Neuronal stem cell (in vitro differentiated cells): ENCODE measurements around the gene TRAP1.

ENCODE experiments used
- DNase-seq: peaks from one replicate; pipeline ENCODE4 v3.0.0-alpha.2; 2013; ENCODE audit warnings: low spot score
- H2AFZ ChIP-seq: one replicate; pipeline ENCODE4 v1.6.1; 2013; ENCODE audit warnings: mild to moderate bottlenecking, low read length, inconsistent platforms
- H2AK5ac ChIP-seq: 2 replicates; pipeline ENCODE4 v1.6.1; 2013; ENCODE audit warnings: low read depth, mild to moderate bottlenecking, inconsistent platforms, low read length, moderate library complexity, mixed read lengths
- H2BK120ac ChIP-seq: 2 replicates; pipeline ENCODE4 v1.6.1; 2013; ENCODE audit warnings: low read depth, mild to moderate bottlenecking, inconsistent platforms, low read length, moderate library complexity, mixed read lengths
- H2BK12ac ChIP-seq: one replicate; pipeline ENCODE4 v1.6.1; 2013; ENCODE audit warnings: low read length, inconsistent platforms
- H2BK15ac ChIP-seq: 2 replicates; pipeline ENCODE4 v1.6.1; 2013; ENCODE audit warnings: mild to moderate bottlenecking, low read length, inconsistent platforms, mixed read lengths
- H2BK5ac ChIP-seq: one replicate; pipeline ENCODE4 v1.6.1; 2013; ENCODE audit warnings: inconsistent platforms, mild to moderate bottlenecking, low read length, moderate library complexity
- H3K14ac ChIP-seq: one replicate; pipeline ENCODE4 v1.6.1; 2013; ENCODE audit warnings: low read length, inconsistent platforms
- H3K18ac ChIP-seq: 2 replicates; pipeline ENCODE4 v1.6.1; 2013; ENCODE audit warnings: low read length, inconsistent platforms
- H3K23ac ChIP-seq: 2 replicates; pipeline ENCODE4 v1.6.1; 2013; ENCODE audit warnings: low read depth, mild to moderate bottlenecking, mixed read lengths, low read length, inconsistent platforms; ENCODE audit not compliant: poor library complexity
- H3K27ac ChIP-seq: replicated peaks from 3 replicates; pipeline ENCODE4 v1.5.1; 2013; ENCODE audit warnings: low read length, inconsistent platforms
- H3K27me3 ChIP-seq, 3 experiments: 2 replicates each; pipeline ENCODE4 v1.6.1; 2013; ENCODE audit warnings: low read length in 3 of 3, mild to moderate bottlenecking in 2 of 3, inconsistent platforms in 1 of 3, low read depth in 1 of 3, mixed read lengths in 1 of 3, moderate library complexity in 1 of 3; ENCODE audit not compliant: control insufficient read depth in 3 of 3, insufficient read depth in 3 of 3
- H3K36me3 ChIP-seq, 2 donors: replicated peaks in 1 of 2; 2 replicates each; pipeline ENCODE4 v1.6.1; 2013; ENCODE audit warnings: low read length in 2 of 2; ENCODE audit not compliant: control insufficient read depth in 2 of 2, insufficient read depth in 2 of 2
- H3K4ac ChIP-seq: 2 replicates; pipeline ENCODE4 v1.6.1; 2013; ENCODE audit warnings: inconsistent platforms, mild to moderate bottlenecking, low read length, moderate library complexity
- H3K4me1 ChIP-seq, 2 donors: 1 replicate in 1 of 2; 2 replicates in 1 of 2; pipeline ENCODE4 v1.6.1; 2013; ENCODE audit warnings: low read length in 2 of 2, low read depth in 1 of 2; ENCODE audit not compliant: control insufficient read depth in 2 of 2, insufficient read depth in 1 of 2
- H3K4me2 ChIP-seq: one replicate; pipeline ENCODE4 v1.6.1; 2013; ENCODE audit warnings: mild to moderate bottlenecking, low read length, inconsistent platforms; ENCODE audit not compliant: insufficient read depth, poor library complexity, severe bottlenecking
- H3K4me3 ChIP-seq, 2 donors: 2 replicates each; pipeline ENCODE4 v1.5.1; 2013; ENCODE audit warnings: low read length in 2 of 2, mild to moderate bottlenecking in 2 of 2, inconsistent platforms in 1 of 2, moderate library complexity in 1 of 2
- H3K79me1 ChIP-seq: one replicate; pipeline ENCODE4 v1.6.1; 2013; ENCODE audit warnings: low read depth, mild to moderate bottlenecking, inconsistent platforms, low read length, moderate library complexity
- H3K9ac ChIP-seq: one replicate; pipeline ENCODE4 v1.6.1; 2013; ENCODE audit warnings: mild to moderate bottlenecking, low read depth, low read length, inconsistent platforms; ENCODE audit not compliant: poor library complexity
- H3K9me3 ChIP-seq, 2 donors: replicated peaks in 1 of 2; 2 replicates each; pipeline versions ENCODE3 to v1.6.1; 2013; ENCODE audit warnings: low read length in 2 of 2, mild to moderate bottlenecking in 2 of 2, inconsistent platforms in 1 of 2, low read depth in 1 of 2, mixed read lengths in 1 of 2, moderate library complexity in 1 of 2; ENCODE audit not compliant: control insufficient read depth in 2 of 2, insufficient read depth in 1 of 2
- H4K8ac ChIP-seq: one replicate; pipeline ENCODE4 v1.6.1; 2013; ENCODE audit warnings: low read depth, mild to moderate bottlenecking, inconsistent platforms, low read length, moderate library complexity
- H4K91ac ChIP-seq: one replicate; pipeline ENCODE4 v1.6.1; 2013; ENCODE audit warnings: low read length, low read depth, mild to moderate bottlenecking, inconsistent platforms; ENCODE audit not compliant: poor library complexity
- WGBS, 2 donors: extraction: QIAGEN DNeasy Blood & Tissue Kit; methylation state at CpG; one replicate each; pipeline ENCODE4 v1.1.7; 2013; ENCODE audit warnings: missing lambda C conversion rate in 2 of 2, mixed read lengths in 1 of 2; ENCODE audit not compliant: insufficient read length in 2 of 2, insufficient replicate concordance in 1 of 2; ENCODE audit errors: extremely low coverage in 2 of 2; 5-methylcytosine and 5-hydroxymethylcytosine counted together

TRAP1 gene

DNA sequence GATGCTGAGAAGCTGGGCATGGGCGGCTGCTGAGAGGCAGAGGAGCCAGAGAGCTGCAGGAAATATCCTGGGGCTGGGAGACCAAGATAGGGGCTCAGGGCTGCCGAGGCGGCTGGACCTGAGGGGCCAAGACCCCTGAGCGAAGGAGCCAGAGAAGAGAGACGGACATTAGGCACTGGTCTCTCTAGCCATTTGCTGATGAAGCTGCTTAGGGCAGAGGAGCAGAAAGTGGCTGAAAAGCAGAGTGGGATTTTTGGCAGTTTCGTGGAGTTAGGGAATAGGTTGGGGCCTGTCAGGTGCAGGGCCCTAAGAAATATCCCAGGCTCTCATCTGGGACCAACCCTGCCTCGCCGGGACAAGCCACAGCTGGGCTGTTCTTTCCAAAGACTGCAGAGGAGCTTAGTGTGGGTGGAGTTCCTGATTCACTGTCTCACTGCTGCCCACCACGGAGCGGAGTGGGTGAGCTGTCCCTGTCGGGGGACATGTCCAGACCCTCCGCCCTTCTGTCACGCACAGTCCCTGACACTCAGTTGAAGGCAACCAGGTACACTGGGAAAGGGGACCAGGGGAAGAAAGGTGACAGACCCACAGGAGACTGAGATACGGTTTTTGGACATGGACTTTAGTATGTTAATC is 74.1 kb downstream of the TRAP1 start:
- Histone ChIP-seq H3K9ac (no peak overlapping the region), H2BK120ac (no peak overlapping the region), H3K79me1 (no peaks in the 10 kb centered on the region), H4K8ac (no peak overlapping the region), H2AFZ (no peak overlapping the region), H3K27ac (no peak overlapping the region), H3K4me1 (peaks cover 16 to 20% of the 10 kb centered on the region in 2 donors), H3K23ac (no peak overlapping the region), H3K4me2 (no peak overlapping the region), H3K27me3 (no peaks in the 10 kb centered on the region), H3K4ac (no peak overlapping the region), H3K14ac (no peak overlapping the region), H3K18ac (no peak overlapping the region), H3K9me3 (peaks cover 2 to 7% of the 10 kb centered on the region in 2 donors), H2BK5ac (no peak overlapping the region), H2AK5ac (no peak overlapping the region), H4K91ac (no peak overlapping the region), H2BK12ac (no peak overlapping the region), H3K36me3 (peaks cover 2 to 10% of the 10 kb centered on the region in 2 donors), H2BK15ac (no peak overlapping the region), H3K4me3 (no peak overlapping the region)
- no CpG with 5 or more reads among the region's 14 CpGs for WGBS, 2 donors
- DNase-seq = no peak

DNA sequence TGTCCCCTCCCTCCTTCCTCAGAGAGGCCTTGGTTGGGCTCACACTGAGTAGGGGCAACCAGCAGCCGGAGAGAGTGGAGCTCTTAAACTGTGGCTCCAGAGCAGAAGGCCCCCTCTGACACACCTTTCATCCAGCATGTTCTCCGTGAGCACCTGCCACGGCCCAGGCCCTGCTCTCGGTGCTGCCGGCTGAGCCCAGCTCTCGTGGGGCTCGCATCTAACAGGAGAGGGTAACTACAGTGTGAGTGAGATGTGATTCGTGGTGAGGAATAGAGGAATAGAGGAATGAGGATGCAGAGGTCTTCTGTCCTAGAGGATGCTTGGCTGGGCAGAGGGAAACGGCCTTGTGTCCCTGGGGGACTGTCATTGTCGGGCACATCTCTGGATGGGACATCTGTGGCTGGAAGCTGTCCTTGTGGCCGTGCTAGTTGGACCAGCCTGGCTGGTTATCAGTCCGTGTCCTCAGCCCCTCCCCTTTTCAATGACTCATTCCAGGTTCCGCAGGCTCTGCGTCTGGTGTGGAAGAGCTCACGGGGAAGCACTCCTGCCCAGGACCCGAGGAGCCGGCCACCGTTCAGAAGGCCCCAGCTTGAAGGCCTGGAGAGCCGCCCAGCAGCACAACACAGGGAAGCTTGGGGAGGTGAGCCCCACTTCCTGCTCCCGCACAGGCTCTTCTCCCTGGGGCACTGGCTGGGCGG is 74.8 kb downstream of the TRAP1 start:
- H2BK120ac ChIP-seq = no peak overlapping the region
- no peaks in the 10 kb centered on the region for H3K27me3 ChIP-seq
- peak overlapping the region; percentile 44 for H3K18ac ChIP-seq
- H3K27ac ChIP-seq = no peak overlapping the region
- no peaks in the 10 kb centered on the region for H3K79me1 ChIP-seq
- H2BK5ac ChIP-seq = peak overlapping the region; percentile 47
- H3K4me1 ChIP-seq = peaks cover 19 to 20% of the 10 kb centered on the region in 2 donors
- H3K36me3 ChIP-seq = peaks cover 2 to 10% of the 10 kb centered on the region in 2 donors
- peak overlapping the region; percentile 16 for H3K23ac ChIP-seq
- H2BK15ac ChIP-seq = no peak overlapping the region
- peaks cover 0 to 10% of the 10 kb centered on the region in 2 donors for H3K9me3 ChIP-seq
- H2AFZ ChIP-seq = no peak overlapping the region
- H3K4ac ChIP-seq = no peak overlapping the region
- H4K8ac ChIP-seq = no peak overlapping the region
- WGBS, 2 donors = no CpG with 5 or more reads among the region's 21 CpGs
- H4K91ac ChIP-seq = no peak overlapping the region
- DNase-seq = no peak
- peak overlapping the region; percentile 72 for H3K9ac ChIP-seq
- no peak overlapping the region for H3K14ac ChIP-seq
- no peak overlapping the region for H2BK12ac ChIP-seq
- H3K4me3 ChIP-seq = no peak overlapping the region
- no peak overlapping the region for H3K4me2 ChIP-seq
- no peak overlapping the region for H2AK5ac ChIP-seq

DNA sequence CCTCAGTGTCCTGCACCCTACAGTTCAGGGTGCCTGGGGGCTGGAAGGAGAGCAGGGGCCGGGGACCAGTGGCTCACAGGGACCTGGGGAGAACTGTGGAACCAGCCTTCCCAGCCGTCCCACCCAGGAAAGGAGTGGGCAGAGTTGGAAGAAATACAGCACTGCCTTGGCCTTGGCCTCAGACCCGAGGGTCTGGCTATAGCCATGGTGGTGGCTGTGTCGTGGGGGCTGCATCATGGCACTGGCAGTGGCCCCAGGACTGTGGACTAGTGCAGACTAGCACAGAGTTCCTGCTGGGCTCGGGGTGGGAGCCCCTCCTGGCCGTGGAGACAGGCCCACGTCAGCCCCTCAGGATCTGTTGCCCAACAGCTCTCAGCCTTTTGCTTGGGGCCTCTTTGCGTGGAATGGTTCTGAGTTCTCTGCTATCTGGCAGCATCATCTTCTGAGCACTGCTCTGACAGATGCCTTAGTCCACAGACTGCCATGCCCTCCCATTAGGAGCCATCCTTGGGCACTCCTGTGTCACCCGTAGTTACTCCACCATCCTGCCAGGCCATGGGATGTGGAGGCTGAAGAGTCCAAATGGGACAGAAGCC is 75.4 kb downstream of the TRAP1 start:
- Histone ChIP-seq H4K91ac (no peak overlapping the region), H3K4me1 (peaks cover 20 to 23% of the 10 kb centered on the region in 2 donors), H3K18ac (no peak overlapping the region), H2BK12ac (no peak overlapping the region), H3K4ac (no peak overlapping the region), H2BK120ac (no peak overlapping the region), H3K14ac (no peak overlapping the region), H3K9me3 (peaks cover 0 to 10% of the 10 kb centered on the region in 2 donors), H3K4me3 (no peak overlapping the region), H3K27me3 (no peaks in the 10 kb centered on the region), H3K36me3 (peaks cover 2 to 10% of the 10 kb centered on the region in 2 donors), H3K79me1 (no peaks in the 10 kb centered on the region), H3K27ac (no peak overlapping the region), H2AFZ (no peak overlapping the region), H3K4me2 (no peak overlapping the region), H2BK5ac (peak overlapping the region; percentile 47), H4K8ac (no peak overlapping the region), H3K9ac (peak overlapping the region; percentile 2), H2BK15ac (no peak overlapping the region), H2AK5ac (no peak overlapping the region), H3K23ac (peak overlapping the region; percentile 16)
- no CpG with 5 or more reads among the region's 9 CpGs for WGBS, 2 donors
- no peak for DNase-seq
